Activated T-helper 9 cell treated with anti-CD3 and anti-CD28 coated beads, Interleukin-2, amount 50 U/mL, for 16 hours (primary cell): ENCODE results near the gene ASPSCR1.

ENCODE experiments used
- DNase-seq: peaks from one replicate; pipeline ENCODE4 v3.0.0-alpha.2; 2020; ENCODE audit warnings: low read depth

Gene ASPSCR1

GRCh38 chr17:81999976-82000802 is 22.8 kb downstream of the ASPSCR1 start:
- no peak for DNase-seq

GRCh38 chr17:82000803-82001570 is 23.6 kb downstream of the ASPSCR1 start:
- no peak for DNase-seq

- no peak for DNase-seq
Observed at GRCh38 chr17:82001571-82002056, 24.2 kb downstream of the ASPSCR1 start.

GRCh38 chr17:82003411-82004381 is 26.3 kb downstream of the ASPSCR1 start:
- DNase-seq = peak; percentile 36

- DNase-seq = no peak
Observed at GRCh38 chr17:82004517-82005455, 27.4 kb downstream of the ASPSCR1 start.

GRCh38 chr17:82005701-82006348 is 28.4 kb downstream of the ASPSCR1 start:
- no peak for DNase-seq

- DNase-seq = no peak
Observed at GRCh38 chr17:82006468-82007227, 29.2 kb downstream of the ASPSCR1 start.

GRCh38 chr17:82007228-82007494 is 29.7 kb downstream of the ASPSCR1 start:
- DNase-seq = no peak

- DNase-seq = no peak
Observed at GRCh38 chr17:82007495-82008257, 30.2 kb downstream of the ASPSCR1 start.

- no peak for DNase-seq
Observed at GRCh38 chr17:82008258-82008940, 31.0 kb downstream of the ASPSCR1 start.

- DNase-seq = no peak
Observed at GRCh38 chr17:82008941-82009405, 31.5 kb downstream of the ASPSCR1 start.

- no peak for DNase-seq
Observed at GRCh38 chr17:82009413-82009812, 32.0 kb downstream of the ASPSCR1 start.

GRCh38 chr17:82010575-82011525 is 33.4 kb downstream of the ASPSCR1 start:
- DNase-seq = no peak

- DNase-seq = no peak
Observed at GRCh38 chr17:82011617-82012187, 34.3 kb downstream of the ASPSCR1 start.

- DNase-seq = no peak
Observed at GRCh38 chr17:82012261-82012639, 34.8 kb downstream of the ASPSCR1 start.

- no peak for DNase-seq
Observed at GRCh38 chr17:82012640-82013295, 35.3 kb downstream of the ASPSCR1 start.
